Lung (tissue), 12 donors: Measurements from ENCODE around the gene USP5. TPM values are rescaled to one million over a fixed set of nuclear protein-coding genes. Genes with fewer than 3 reads are reported as not detected.

Source experiments
- ATAC-seq: fragments of 200-7000 bp; cut with Tn5 transposase; one replicate; pipeline ENCODE4 v1.9.1; 2020; ENCODE audit warnings: moderate number of reproducible peaks; ENCODE audit not compliant: insufficient read depth, low FRiP score
- DNase-seq, 3 donors: peaks; one replicate each; pipeline ENCODE4 v3.0.0-alpha.2; 2013 to 2017
- H3K27ac ChIP-seq, 2 donors: one replicate each; pipeline ENCODE4 v1.5.1; 2013; ENCODE audit warnings: mild to moderate bottlenecking in 2 of 2, moderate library complexity in 2 of 2, control low read depth in 1 of 2, inconsistent platforms in 1 of 2, low read depth in 1 of 2, low read length in 1 of 2
- H3K27me3 ChIP-seq, 3 donors: one replicate each; pipeline ENCODE4 v1.5.1; 2013; ENCODE audit warnings: low read length in 2 of 3; ENCODE audit not compliant: control insufficient read depth in 3 of 3, insufficient read depth in 3 of 3
- H3K36me3 ChIP-seq, 4 donors: one replicate each; pipeline ENCODE4 v1.5.1; 2013; ENCODE audit warnings: low read length in 4 of 4, mild to moderate bottlenecking in 1 of 4, moderate library complexity in 1 of 4; ENCODE audit not compliant: control insufficient read depth in 4 of 4, insufficient read depth in 4 of 4
- H3K4me1 ChIP-seq, 5 donors: one replicate each; pipeline ENCODE4 v1.5.1; 2013; ENCODE audit warnings: low read length in 5 of 5, mild to moderate bottlenecking in 2 of 5, moderate library complexity in 1 of 5; ENCODE audit not compliant: control insufficient read depth in 5 of 5, insufficient read depth in 5 of 5
- H3K4me3 ChIP-seq: one replicate; pipeline ENCODE4 v1.5.1; 2013; ENCODE audit warnings: mild to moderate bottlenecking, control low read depth, moderate library complexity
- H3K9ac ChIP-seq, 2 donors: one replicate each; pipeline ENCODE4 v1.5.1; 2013; ENCODE audit warnings: low read length in 2 of 2, control low read depth in 1 of 2; ENCODE audit not compliant: insufficient read depth in 1 of 2
- H3K9me3 ChIP-seq, 4 donors: one replicate each; pipeline ENCODE4 v1.5.1; 2013; ENCODE audit warnings: low read length in 3 of 4, mild to moderate bottlenecking in 1 of 4, moderate library complexity in 1 of 4; ENCODE audit not compliant: control insufficient read depth in 4 of 4, insufficient read depth in 3 of 4
- WGBS, 2 donors: extraction: QIAGEN DNeasy Blood & Tissue Kit; methylation state at CpG; one replicate each; pipeline ENCODE4 v1.1.7; 2013; 5-methylcytosine and 5-hydroxymethylcytosine counted together
- polyA plus RNA-seq, 2 donors: library from polyadenylated mRNA; stranded (reverse); fragments of 200-250 nt; gene quantifications; one replicate each; pipeline ENCODE4 v1.2.1, GENCODE V29; 2013
- total RNA-seq, 2 donors: library from RNA; depleted of rRNA in 1 of 2; stranded (reverse); fragments of >200 nt in 1 of 2; gene quantifications; one replicate each; pipeline ENCODE4 v1.2.1, GENCODE V29; 2014 to 2021
- TF ChIP-seq, protein P1 (sequence below): IDR thresholded peaks from 2 replicates; pipeline ENCODE4 v1.5.1; 2012; ENCODE audit warnings: mild to moderate bottlenecking; ENCODE audit errors: control extremely low read depth, extremely low read depth
- donor health status: control.
- donor health status: control.
- donor health status: Bipolar disorder and iron deficiency.
- donor health status: healthy.
- donor health status: DM: yes; HTN: yes; CAD: no.

The USP5 gene
- total and polyA plus RNA-seq, 4 donors, result 24.8 to 92.1 (median 36.7) TPM

DNA sequence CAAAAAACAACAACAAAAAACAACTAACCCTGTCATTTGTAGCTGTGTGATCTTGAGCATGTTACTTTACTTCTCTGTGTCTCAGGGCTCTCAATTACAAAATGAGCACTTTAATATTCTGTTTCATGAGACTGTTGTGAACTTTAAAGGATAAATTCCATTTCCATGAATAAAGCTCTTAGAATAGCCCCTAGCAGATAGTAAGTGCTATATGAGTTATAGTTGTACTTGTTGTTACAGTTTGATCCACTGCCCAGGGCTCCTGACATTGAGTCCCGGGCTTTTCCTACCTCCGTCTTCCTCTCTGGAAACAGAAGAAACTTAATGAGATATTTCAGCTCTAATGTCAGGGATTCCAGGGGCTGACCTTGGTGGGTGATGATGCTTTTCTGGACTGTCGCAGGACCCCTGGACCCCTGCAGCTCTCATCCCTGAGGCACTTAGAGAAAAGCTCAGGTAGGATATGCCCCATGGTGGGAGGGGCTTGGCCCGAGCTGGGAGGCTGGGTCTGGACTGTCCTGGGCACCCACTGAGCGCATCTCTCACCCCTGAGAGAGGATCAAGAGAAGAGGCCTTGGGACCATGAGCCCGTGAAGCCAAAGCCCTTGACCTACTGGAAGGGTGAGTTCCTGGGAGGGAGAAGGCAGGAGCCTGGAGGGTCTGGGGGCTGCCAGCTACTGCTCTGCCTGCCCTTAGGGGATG is 18.6 kb upstream of the USP5 start:
- Histone ChIP-seq H3K4me3 (no peak overlapping the region), H3K4me1 (peaks cover 0 to 15% (median 0%) of the 10 kb centered on the region in 5 donors), H3K9ac (no peak overlapping the region), H3K27ac (peak overlapping the region in 1 of 2 donors; percentile 94), H3K9me3 (no peaks in the 10 kb centered on the region), H3K27me3 (no peaks in the 10 kb centered on the region), H3K36me3 (peaks cover 0 to 16% (median 12%) of the 10 kb centered on the region in 4 donors)
- WGBS, 2 donors, result 85 to 94% methylated on average over 6 of the region's 6 CpGs
- no peak for DNase-seq
- TF ChIP-seq, protein P1, sequence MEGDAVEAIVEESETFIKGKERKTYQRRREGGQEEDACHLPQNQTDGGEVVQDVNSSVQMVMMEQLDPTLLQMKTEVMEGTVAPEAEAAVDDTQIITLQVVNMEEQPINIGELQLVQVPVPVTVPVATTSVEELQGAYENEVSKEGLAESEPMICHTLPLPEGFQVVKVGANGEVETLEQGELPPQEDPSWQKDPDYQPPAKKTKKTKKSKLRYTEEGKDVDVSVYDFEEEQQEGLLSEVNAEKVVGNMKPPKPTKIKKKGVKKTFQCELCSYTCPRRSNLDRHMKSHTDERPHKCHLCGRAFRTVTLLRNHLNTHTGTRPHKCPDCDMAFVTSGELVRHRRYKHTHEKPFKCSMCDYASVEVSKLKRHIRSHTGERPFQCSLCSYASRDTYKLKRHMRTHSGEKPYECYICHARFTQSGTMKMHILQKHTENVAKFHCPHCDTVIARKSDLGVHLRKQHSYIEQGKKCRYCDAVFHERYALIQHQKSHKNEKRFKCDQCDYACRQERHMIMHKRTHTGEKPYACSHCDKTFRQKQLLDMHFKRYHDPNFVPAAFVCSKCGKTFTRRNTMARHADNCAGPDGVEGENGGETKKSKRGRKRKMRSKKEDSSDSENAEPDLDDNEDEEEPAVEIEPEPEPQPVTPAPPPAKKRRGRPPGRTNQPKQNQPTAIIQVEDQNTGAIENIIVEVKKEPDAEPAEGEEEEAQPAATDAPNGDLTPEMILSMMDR, result no peak
- ATAC-seq, result no peak

DNA sequence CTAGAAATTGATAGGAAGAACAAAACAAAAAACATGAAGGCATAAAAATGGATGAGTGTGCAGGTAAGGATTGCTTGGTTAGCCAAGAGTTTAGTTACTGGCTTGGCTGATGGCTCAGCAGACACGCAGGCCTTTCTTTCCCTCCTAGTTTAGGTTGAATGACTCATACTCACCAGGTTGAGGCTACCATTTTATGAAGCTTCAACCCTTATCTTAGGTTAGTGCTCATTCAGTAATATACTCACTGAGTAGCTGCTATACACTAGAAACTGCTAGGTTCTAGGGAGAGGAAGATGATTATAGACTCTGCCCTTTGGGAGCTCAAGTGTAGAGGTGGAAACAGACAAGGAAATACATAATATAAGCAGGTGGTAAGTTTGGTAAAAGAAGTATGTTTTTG is 17.7 kb upstream of the USP5 start:
- H3K9ac ChIP-seq, result no peak overlapping the region
- TF ChIP-seq, protein P1, result no peak
- H3K36me3 ChIP-seq, result peaks cover 0 to 23% (median 14%) of the 10 kb centered on the region in 4 donors
- ATAC-seq (no peak), DNase-seq (no peak)
- H3K27ac ChIP-seq, result peak overlapping the region in 1 of 2 donors; percentile 94
- no peaks in the 10 kb centered on the region for H3K27me3 ChIP-seq
- H3K4me1 ChIP-seq, result peaks cover 0 to 10% (median 0%) of the 10 kb centered on the region in 5 donors
- WGBS, 2 donors, result 92 to 95% methylated on average over 1 of the region's 1 CpG
- no peaks in the 10 kb centered on the region for H3K9me3 ChIP-seq
- H3K4me3 ChIP-seq, result no peak overlapping the region

DNA sequence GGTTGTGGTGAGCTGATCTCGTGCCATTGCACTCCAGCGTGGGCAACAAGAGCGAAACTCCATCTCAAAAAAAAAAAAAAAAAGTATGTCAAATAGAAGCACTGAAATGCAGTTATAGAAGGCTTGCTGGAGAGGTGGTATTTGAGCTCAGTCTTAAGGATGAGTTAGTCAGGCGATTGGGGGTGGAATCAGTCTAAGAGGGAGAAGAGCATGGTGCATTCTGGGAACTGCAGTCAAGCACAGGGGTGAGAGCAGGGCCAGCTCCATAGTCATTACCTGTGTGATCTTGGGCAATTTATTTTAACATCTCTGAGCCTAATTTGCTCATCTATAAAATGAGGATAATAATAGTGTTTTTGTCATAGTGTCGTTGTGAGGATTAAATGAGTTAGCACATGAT is 17.1 kb upstream of the USP5 start:
- ATAC-seq, result no peak
- Histone ChIP-seq H3K4me3 (no peak overlapping the region), H3K27ac (no peak overlapping the region), H3K4me1 (peaks cover 0 to 4% (median 0%) of the 10 kb centered on the region in 5 donors), H3K9me3 (no peaks in the 10 kb centered on the region), H3K9ac (no peak overlapping the region), H3K36me3 (peaks cover 0 to 23% (median 14%) of the 10 kb centered on the region in 4 donors), H3K27me3 (no peaks in the 10 kb centered on the region)
- DNase-seq, result no peak
- WGBS, 2 donors, result 88% methylated on average over 5 of the region's 5 CpGs
- TF ChIP-seq, protein P1, result no peak
